Measurements from ENCODE around the gene ALDH1B1. TPM values are rescaled to one million over a fixed set of nuclear protein-coding genes. Genes with fewer than 3 reads are reported as not detected.

Gene ALDH1B1
- total and polyA plus RNA-seq, 12 donors = 4.0 to 30.2 (median 17.2) TPM

- Histone ChIP-seq H3K36me3 (no peaks in the 10 kb centered on the region), H3K27me3 (peaks cover 0 to 40% (median 9%) of the 10 kb centered on the region in 7 donors), H3K27ac (no peak overlapping the region), H3K9me3 (no peaks in the 10 kb centered on the region), H3K4me1 (peaks cover 0 to 5% (median 0%) of the 10 kb centered on the region in 9 donors), H3K4me3 (no peak overlapping the region)
- WGBS, 2 donors = 91 to 94% methylated on average over 2 of the region's 2 CpGs
- DNase-seq (no peak), ATAC-seq (no peak)
- no peak for TF ChIP-seq CTCF (IDR thresholded peaks at IDR 0.05)
- intact Hi-C loops (cut with DNase I) = loop anchor here in 1 of 10 donors (10.0 kb wide), 1 partner anchor 952 kb away; the partner anchor contains the start of gene POLR1E
Observed at GRCh38 chr9:38436708-38437107, 44.2 kb downstream of the ALDH1B1 start.

GRCh38 chr9:38437193-38437823 is 44.8 kb downstream of the ALDH1B1 start:
- Histone ChIP-seq H3K4me1 (peaks cover 0 to 5% (median 0%) of the 10 kb centered on the region in 9 donors), H3K27ac (no peak overlapping the region), H3K36me3 (no peaks in the 10 kb centered on the region), H3K9me3 (no peaks in the 10 kb centered on the region), H3K4me3 (no peak overlapping the region), H3K27me3 (peaks cover 0 to 39% (median 10%) of the 10 kb centered on the region in 7 donors)
- no peak for DNase-seq
- no peak for ATAC-seq
- 82 to 83% methylated on average over 11 of the region's 11 CpGs for WGBS, 2 donors
- intact Hi-C loops (cut with DNase I) = loop anchor here in 1 of 10 donors (10.0 kb wide), 1 partner anchor 953 kb away; the partner anchor contains the start of gene POLR1E
- TF ChIP-seq CTCF (IDR thresholded peaks at IDR 0.05) = no peak

- 64 to 76% methylated on average over 3 of the region's 3 CpGs for whole genome bisulfite sequencing, 2 donors
- Histone ChIP-seq H3K27ac (no peak overlapping the region), H3K4me1 (peaks cover 0 to 5% (median 0%) of the 10 kb centered on the region in 9 donors), H3K9me3 (no peaks in the 10 kb centered on the region), H3K4me3 (no peak overlapping the region), H3K36me3 (no peaks in the 10 kb centered on the region), H3K27me3 (peaks cover 0 to 37% (median 10%) of the 10 kb centered on the region in 7 donors)
- ATAC-seq (no peak), DNase-seq (no peak)
- TF ChIP-seq CTCF (IDR thresholded peaks at IDR 0.05) = no peak
- intact Hi-C loops (cut with DNase I) = loop anchor here in 1 of 10 donors (10.0 kb wide), 1 partner anchor 955 kb away; the partner anchor contains the start of gene POLR1E
Observed at GRCh38 chr9:38439291-38439915, 46.9 kb downstream of the ALDH1B1 start.

GRCh38 chr9:38439916-38440301 is 47.4 kb downstream of the ALDH1B1 start:
- Histone ChIP-seq H3K4me3 (no peak overlapping the region), H3K36me3 (no peaks in the 10 kb centered on the region), H3K4me1 (peaks cover 0 to 5% (median 0%) of the 10 kb centered on the region in 9 donors), H3K27me3 (peaks cover 0 to 37% (median 10%) of the 10 kb centered on the region in 7 donors), H3K9me3 (no peaks in the 10 kb centered on the region), H3K27ac (no peak overlapping the region)
- no peak for TF ChIP-seq CTCF (IDR thresholded peaks at IDR 0.05)
- no peak for DNase-seq
- intact Hi-C loops (cut with DNase I) = loop anchor here in 1 of 10 donors (10.0 kb wide), 1 partner anchor 955 kb away; the partner anchor contains the start of gene POLR1E
- WGBS, 2 donors = 96 to 98% methylated on average over 1 of the region's 1 CpG
- ATAC-seq = no peak

Data from heart right ventricle (tissue), 16 donors.